AG04450 (cell line): ENCODE data around the gene SOS1. TPM values are rescaled to one million over a fixed set of nuclear protein-coding genes. Genes with fewer than 3 reads are reported as not detected.

ENCODE experiments used
- CTCF ChIA-PET: fragments of 300-600, 350-600 bp; formaldehyde crosslinking; extraction: SDS; loops from one replicate; lab custom pipeline; 2022; ENCODE audit warnings: antibody characterized with exemption, inconsistent platforms; lab: Charles Lee
- POLR2A ChIA-PET: fragments of 350-600 bp; formaldehyde crosslinking; extraction: SDS; loops from one replicate; lab custom pipeline; 2021; ENCODE audit warnings: antibody characterized with exemption, inconsistent platforms; lab: Yijun Ruan, JAX
- DNase-seq: peaks from one replicate; pipeline ENCODE4 v3.0.0-alpha.2; 2011; ENCODE audit warnings: low read depth, low spot score
- H3K27ac ChIP-seq: one replicate; pipeline ENCODE4 v1.5.1; 2012; ENCODE audit warnings: low read depth, low read length, control low read depth
- H3K27me3 ChIP-seq: one replicate; pipeline ENCODE4 v1.6.0; 2012; ENCODE audit warnings: low read length; ENCODE audit not compliant: control insufficient read depth, insufficient read depth
- H3K4me3 ChIP-seq: 2 replicates; pipeline ENCODE4 v1.5.1; 2011; ENCODE audit warnings: mild to moderate bottlenecking, low read depth, low read length, control low read depth
- H3K9me3 ChIP-seq: 2 replicates; pipeline ENCODE4 v1.5.1; 2012; ENCODE audit warnings: low read length; ENCODE audit not compliant: control insufficient read depth, insufficient read depth
- polyA plus RNA-seq: library from polyadenylated mRNA; depleted of rRNA; stranded (reverse); fragments of >200 nt; gene quantifications from 2 replicates; pipeline ENCODE4 v1.2.3, GENCODE V29; 2011
- TF ChIP-seq, protein P1 (sequence below): IDR thresholded peaks from 2 replicates; pipeline ENCODE4 v1.5.1; 2011; ENCODE audit warnings: low read depth, low read length, control low read depth, inconsistent platforms

Gene SOS1
- polyA plus RNA-seq, 1 experiment, result 42.2 TPM

DNA sequence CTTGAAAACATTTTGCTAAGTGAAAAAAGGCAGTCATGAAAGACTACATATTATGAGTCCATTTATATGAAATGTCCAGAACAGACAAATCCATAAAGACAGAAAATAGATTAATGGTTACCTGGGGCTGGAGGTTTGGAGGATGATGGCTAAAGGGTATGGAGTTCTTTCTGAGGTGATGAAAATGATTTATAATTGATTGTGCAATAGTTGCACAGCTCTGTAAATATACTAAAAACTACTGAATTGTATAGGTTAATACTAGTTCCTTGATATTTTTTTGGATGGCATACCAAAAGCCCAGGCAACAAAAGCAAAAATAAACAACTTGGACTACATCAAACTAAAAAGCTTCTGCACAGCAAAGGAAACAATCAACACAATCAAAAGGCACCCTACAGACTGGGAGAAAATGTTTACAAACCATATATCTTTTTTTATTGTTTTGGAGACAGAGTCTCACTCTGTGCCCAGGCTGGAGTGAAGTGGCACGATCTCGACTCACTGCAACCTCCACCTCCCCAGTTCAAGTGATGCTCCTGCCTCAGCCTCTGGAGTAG lies 21.5 kb downstream of the SOS1 start:
- no peak overlapping the region for H3K27ac ChIP-seq
- DNase-seq, result no peak
- no peaks in the 10 kb centered on the region for H3K27me3 ChIP-seq
- ChIA-PET CTCF (interaction anchor here (0.6 to 1.1 kb wide), 2 partner anchors 10 to 129 kb away, joined by 3 read pairs; no protein-coding TSS in a partner anchor), POLR2A (no interaction called here)
- no peaks in the 10 kb centered on the region for H3K9me3 ChIP-seq
- H3K4me3 ChIP-seq, result no peak overlapping the region
- TF ChIP-seq, protein P1, sequence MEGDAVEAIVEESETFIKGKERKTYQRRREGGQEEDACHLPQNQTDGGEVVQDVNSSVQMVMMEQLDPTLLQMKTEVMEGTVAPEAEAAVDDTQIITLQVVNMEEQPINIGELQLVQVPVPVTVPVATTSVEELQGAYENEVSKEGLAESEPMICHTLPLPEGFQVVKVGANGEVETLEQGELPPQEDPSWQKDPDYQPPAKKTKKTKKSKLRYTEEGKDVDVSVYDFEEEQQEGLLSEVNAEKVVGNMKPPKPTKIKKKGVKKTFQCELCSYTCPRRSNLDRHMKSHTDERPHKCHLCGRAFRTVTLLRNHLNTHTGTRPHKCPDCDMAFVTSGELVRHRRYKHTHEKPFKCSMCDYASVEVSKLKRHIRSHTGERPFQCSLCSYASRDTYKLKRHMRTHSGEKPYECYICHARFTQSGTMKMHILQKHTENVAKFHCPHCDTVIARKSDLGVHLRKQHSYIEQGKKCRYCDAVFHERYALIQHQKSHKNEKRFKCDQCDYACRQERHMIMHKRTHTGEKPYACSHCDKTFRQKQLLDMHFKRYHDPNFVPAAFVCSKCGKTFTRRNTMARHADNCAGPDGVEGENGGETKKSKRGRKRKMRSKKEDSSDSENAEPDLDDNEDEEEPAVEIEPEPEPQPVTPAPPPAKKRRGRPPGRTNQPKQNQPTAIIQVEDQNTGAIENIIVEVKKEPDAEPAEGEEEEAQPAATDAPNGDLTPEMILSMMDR, result no peak

DNA sequence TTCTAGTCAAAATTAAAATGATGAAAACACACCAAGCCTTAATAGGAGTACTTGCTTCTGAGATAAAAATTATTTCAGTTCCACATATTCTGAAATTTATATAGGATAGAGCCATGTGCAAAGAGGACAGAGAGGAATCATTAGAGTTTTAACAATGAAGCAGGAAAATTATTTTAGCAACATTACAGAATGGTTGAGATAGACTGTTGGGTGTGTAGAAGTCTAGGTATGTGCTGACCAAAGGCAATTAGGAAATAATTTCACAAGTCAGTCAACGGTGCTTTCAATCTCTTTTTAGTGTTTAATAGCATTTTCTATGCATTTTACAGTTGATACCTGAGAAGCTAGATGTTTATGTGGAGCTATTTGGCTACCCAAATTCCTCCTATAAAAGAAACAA lies 25.2 kb downstream of the SOS1 start:
- no peaks in the 10 kb centered on the region for H3K27me3 ChIP-seq
- TF ChIP-seq, protein P1, result no peak
- DNase-seq, result no peak
- H3K4me3 ChIP-seq, result no peak overlapping the region
- ChIA-PET POLR2A (interaction anchor here (1.1 kb wide), 1 partner anchor 25 kb away, joined by 5 read pairs; the partner anchor contains the start of gene SOS1), CTCF (interaction anchor here (1.1 to 3.1 kb wide), 3 partner anchors 13 to 134 kb away, joined by 3 to 14 read pairs (median 4); no protein-coding TSS in a partner anchor)
- H3K9me3 ChIP-seq, result no peaks in the 10 kb centered on the region
- no peak overlapping the region for H3K27ac ChIP-seq

DNA sequence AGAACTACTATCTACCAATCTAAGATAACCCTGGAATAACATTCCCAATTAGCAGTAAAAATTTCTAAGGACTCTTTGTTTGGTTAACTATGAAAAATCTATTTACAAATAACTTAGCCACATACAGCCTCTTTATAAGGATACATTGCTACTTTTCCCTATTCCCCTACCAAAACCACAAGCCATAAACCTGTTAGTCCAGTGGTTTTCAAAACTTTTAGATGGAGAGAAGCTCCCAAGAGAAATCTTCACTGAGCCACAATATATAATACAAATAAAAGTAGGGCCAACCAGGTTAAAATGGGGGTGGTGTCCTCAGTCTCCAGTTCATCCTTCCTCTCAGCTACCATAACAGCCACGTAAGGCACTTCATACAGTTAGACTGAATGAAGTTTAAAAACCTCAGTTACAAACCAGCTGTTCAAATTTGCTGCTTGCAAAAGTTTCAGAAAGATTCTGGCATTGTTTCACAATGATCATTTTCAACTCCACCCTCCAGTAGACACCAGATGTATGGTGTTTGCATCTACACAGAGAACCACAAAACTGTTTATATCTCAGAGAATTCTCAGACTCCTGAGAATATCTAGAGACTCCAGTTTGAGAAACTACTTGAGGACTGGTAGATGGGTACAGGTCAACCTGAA lies 26.0 kb downstream of the SOS1 start:
- POLR2A ChIA-PET, result interaction anchor here (1.1 kb wide), 1 partner anchor 26 kb away, joined by 5 read pairs; the partner anchor contains the start of gene SOS1
- H3K27ac ChIP-seq, result no peak overlapping the region
- no peaks in the 10 kb centered on the region for H3K9me3 ChIP-seq
- DNase-seq, result peak; percentile 73
- H3K27me3 ChIP-seq, result no peaks in the 10 kb centered on the region
- CTCF ChIA-PET, result interaction anchor here (0.6 to 3.1 kb wide), 3 partner anchors 36 to 442 kb away, joined by 4 to 14 read pairs (median 6); no protein-coding TSS in a partner anchor
- TF ChIP-seq, protein P1, result no peak
- H3K4me3 ChIP-seq, result no peak overlapping the region

DNA sequence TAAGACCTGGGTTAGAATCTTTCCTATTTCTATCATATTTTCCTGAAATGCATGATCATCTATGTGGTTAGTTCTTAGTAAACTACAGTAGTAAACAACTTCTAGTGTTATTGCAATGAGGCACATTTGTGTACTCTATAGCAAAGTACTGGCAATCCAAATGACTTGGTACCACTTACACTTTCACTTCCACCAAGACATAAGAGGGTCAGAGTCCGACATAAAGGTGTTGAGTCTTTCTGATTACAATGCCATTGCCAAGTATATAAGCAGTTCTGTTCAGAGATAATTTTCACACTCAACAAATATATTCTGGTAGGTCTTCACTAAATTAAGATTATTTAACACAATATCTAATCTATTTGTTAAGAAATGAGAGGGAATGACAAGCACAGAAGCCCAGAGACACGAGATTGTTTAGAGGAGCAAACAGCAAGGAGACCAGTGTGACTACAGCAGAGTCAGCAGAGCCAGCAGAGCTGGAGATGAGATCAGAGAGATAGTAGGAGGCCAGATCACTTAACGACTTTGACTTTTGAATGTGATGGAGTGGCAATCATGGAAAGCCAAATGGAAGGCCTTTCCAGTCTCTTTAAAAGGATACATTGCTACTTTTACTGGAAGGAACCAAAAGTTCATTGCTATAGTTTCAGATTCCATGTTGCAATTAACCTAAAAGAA lies 27.5 kb downstream of the SOS1 start:
- Histone ChIP-seq H3K27me3 (no peaks in the 10 kb centered on the region), H3K27ac (no peak overlapping the region), H3K9me3 (no peaks in the 10 kb centered on the region), H3K4me3 (no peak overlapping the region)
- DNase-seq, result no peak
- ChIA-PET CTCF (no interaction called here), POLR2A (no interaction called here)
- TF ChIP-seq, protein P1, result no peak
